K562 (cell line): ENCODE data around the gene ATL1. TPM values are rescaled to one million over a fixed set of nuclear protein-coding genes. Genes with fewer than 3 reads are reported as not detected.
A peak's percentile ranks its signal among the peaks of the same experiment; 100 is the strongest.

Experiments used
- BACH1 ChIP-seq: fragments of 200-800 bp; sonication (Bioruptor generic); IDR thresholded peaks from 2 replicates; pipeline ENCODE4 v1.6.1; 2016; ENCODE audit warnings: missing genetic modification characterization, missing compliant biosample characterization
- BRCA1 ChIP-seq, 2 experiments: fragments of 450-650 bp in 1 of 2; sonication (generic) in 1 of 2; formaldehyde crosslinking in 1 of 2; IDR thresholded peaks; 2 replicates each; pipeline versions ENCODE4 v1.5.0 to v1.6.1; 2017 to 2020; ENCODE audit warnings: mild to moderate bottlenecking in 1 of 2, missing genetic modification reagents in 1 of 2
- CBX2 ChIP-seq: fragments of 200-600 bp; sonication (generic); IDR thresholded peaks from one replicate; pipeline ENCODE4 v1.6.1; 2012; ENCODE audit warnings: mild to moderate bottlenecking, low read length, inconsistent platforms; ENCODE audit not compliant: insufficient read depth, poor library complexity, severe bottlenecking
- DNMT1 ChIP-seq: fragments of 450-650 bp; IDR thresholded peaks from 2 replicates; pipeline ENCODE4 v1.6.1; 2016; ENCODE audit warnings: antibody characterized with exemption, mild to moderate bottlenecking
- FOXA3 ChIP-seq, 2 experiments: fragments of 450-650 bp in 1 of 2; sonication (generic) in 1 of 2; formaldehyde crosslinking; IDR thresholded peaks in 1 of 2; conservative IDR thresholded peaks in 1 of 2; 2 replicates each; pipeline versions ENCODE4 v1.4.0 to v1.8.0; 2020 to 2022; ENCODE audit warnings: mild to moderate bottlenecking in 2 of 2, missing genetic modification reagents in 1 of 2
- HDAC8 ChIP-seq: fragments of 450-650 bp; IDR thresholded peaks from 2 replicates; pipeline ENCODE4 v1.6.1; 2016; ENCODE audit warnings: mild to moderate bottlenecking, missing genetic modification characterization, moderate library complexity, missing compliant biosample characterization
- MCM2 ChIP-seq: fragments of 450-650 bp; IDR thresholded peaks from 2 replicates; pipeline ENCODE4 v1.6.1; 2017; ENCODE audit warnings: low read depth, mild to moderate bottlenecking
- MXI1 ChIP-seq: IDR thresholded peaks from 2 replicates; pipeline ENCODE4 v1.6.1; 2011; ENCODE audit warnings: low read depth, mild to moderate bottlenecking, improper control_type of control experiment, low read length
- PCBP1 ChIP-seq: fragments of 200-400 bp; formaldehyde crosslinking; IDR thresholded peaks from 2 replicates; pipeline ENCODE4 v1.6.1; 2018; ENCODE audit warnings: mild to moderate bottlenecking, low read depth, low read length; ENCODE audit not compliant: poor library complexity, severe bottlenecking
- RBM39 ChIP-seq: fragments of 200-400 bp; formaldehyde crosslinking; optimal IDR thresholded peaks from 2 replicates; pipeline ENCODE3; 2018; ENCODE audit warnings: low read depth, low read length
- RFX1 ChIP-seq: fragments of 450-650 bp; IDR thresholded peaks from 2 replicates; pipeline ENCODE4 v1.6.1; 2016; ENCODE audit warnings: mild to moderate bottlenecking, moderate library complexity
- SMC3 ChIP-seq: conservative IDR thresholded peaks from 2 replicates; pipeline ENCODE4 v1.6.1; 2011; ENCODE audit warnings: low read depth, low read length, improper control_type of control experiment; ENCODE audit not compliant: insufficient read depth
- SNIP1 ChIP-seq: fragments of 450-650 bp; IDR thresholded peaks from 2 replicates; pipeline ENCODE4 v1.7.1; 2017; ENCODE audit warnings: low read depth, mild to moderate bottlenecking
- SREBF2 ChIP-seq: sonication (generic); formaldehyde crosslinking; IDR thresholded peaks from 2 replicates; pipeline ENCODE4 v1.4.0; 2020; ENCODE audit warnings: mild to moderate bottlenecking, missing genetic modification reagents
- SUPT5H ChIP-seq: fragments of 450-650 bp; IDR thresholded peaks from 2 replicates; pipeline ENCODE4 v1.6.1; 2016
- ZNF12 ChIP-seq: sonication (generic); formaldehyde crosslinking; IDR thresholded peaks from 2 replicates; pipeline ENCODE4 v1.4.0; 2020; ENCODE audit warnings: mild to moderate bottlenecking, missing genetic modification reagents
- ZNF24 ChIP-seq: fragments of 450-650 bp; IDR thresholded peaks from 2 replicates; pipeline ENCODE4 v1.6.1; 2016
- ZNF584 ChIP-seq: fragments of 200-800 bp; sonication (Bioruptor generic); IDR thresholded peaks from 2 replicates; pipeline ENCODE4 v1.6.1; 2016; ENCODE audit warnings: low read depth, mild to moderate bottlenecking, missing genetic modification characterization, missing compliant biosample characterization
- ZNF766 ChIP-seq: fragments of 200-800 bp; sonication (Bioruptor generic); conservative IDR thresholded peaks from 2 replicates; pipeline ENCODE4 v1.6.1; 2016; ENCODE audit warnings: missing genetic modification characterization, missing compliant biosample characterization
- ZNF785 ChIP-seq: fragments of 250-450 bp; sonication (Bioruptor Pico); IDR thresholded peaks from 2 replicates; pipeline ENCODE4 v1.4.0; 2020; ENCODE audit warnings: mild to moderate bottlenecking
- polyA plus RNA-seq, 8 experiments: library from polyadenylated mRNA; depleted of rRNA in 4 of 8; stranded (reverse) in 5 of 8; unstranded in 3 of 8; fragments of >200 nt; fragmentation: Nextera tagmentation in 2 of 8; fragmentation: Illumina TruSeq in 1 of 8; extraction: Ambion mirVana in 2 of 8; extraction: Trizol in 1 of 8; gene quantifications; 2 replicates each; pipeline versions ENCODE4 v1.2.1 to v1.2.3, GENCODE V29; 2011 to 2014; ENCODE audit warnings: inconsistent platforms in 1 of 8, missing spikeins in 1 of 8
- total RNA-seq, 7 experiments: library from RNA; depleted of rRNA in 6 of 7; stranded (reverse); fragments of >200 nt in 6 of 7; fragmentation: Illumina TruSeq in 2 of 7; extraction: Trizol in 2 of 7; gene quantifications; 2 replicates each; pipeline versions ENCODE4 v1.2.1 to v1.2.3, GENCODE V29; 2011 to 2021; ENCODE audit warnings: low replicate concordance in 1 of 7
- TF ChIP-seq, protein P1 (sequence below): sonication (generic); formaldehyde crosslinking; IDR thresholded peaks from 2 replicates; pipeline ENCODE4 v1.8.1; 2023; ENCODE audit warnings: mild to moderate bottlenecking, missing genetic modification reagents, moderate library complexity
- TF ChIP-seq, protein P2 (sequence below): fragments of 450-650 bp; formaldehyde crosslinking; IDR thresholded peaks from 2 replicates; pipeline ENCODE4 v1.4.0; 2022; ENCODE audit warnings: missing genetic modification characterization
- TF ChIP-seq, protein P3 (sequence below): sonication (generic); formaldehyde crosslinking; IDR thresholded peaks from 2 replicates; pipeline ENCODE4 v1.9.0; 2022; ENCODE audit warnings: mild to moderate bottlenecking, missing genetic modification reagents
- TF ChIP-seq, protein P4 (sequence below): IDR thresholded peaks from 2 replicates; pipeline ENCODE4 v1.6.1; 2012; ENCODE audit warnings: low read depth, low read length, improper control_type of control experiment, borderline replicate concordance

The ATL1 gene
- total and polyA plus RNA-seq, 9 of the 15 experiments (the other 6 are each of a cell fraction or from before 2014, with no cell fraction given), result 0.04 to 0.16 (median 0.07) TPM; not detected in 4

DNA sequence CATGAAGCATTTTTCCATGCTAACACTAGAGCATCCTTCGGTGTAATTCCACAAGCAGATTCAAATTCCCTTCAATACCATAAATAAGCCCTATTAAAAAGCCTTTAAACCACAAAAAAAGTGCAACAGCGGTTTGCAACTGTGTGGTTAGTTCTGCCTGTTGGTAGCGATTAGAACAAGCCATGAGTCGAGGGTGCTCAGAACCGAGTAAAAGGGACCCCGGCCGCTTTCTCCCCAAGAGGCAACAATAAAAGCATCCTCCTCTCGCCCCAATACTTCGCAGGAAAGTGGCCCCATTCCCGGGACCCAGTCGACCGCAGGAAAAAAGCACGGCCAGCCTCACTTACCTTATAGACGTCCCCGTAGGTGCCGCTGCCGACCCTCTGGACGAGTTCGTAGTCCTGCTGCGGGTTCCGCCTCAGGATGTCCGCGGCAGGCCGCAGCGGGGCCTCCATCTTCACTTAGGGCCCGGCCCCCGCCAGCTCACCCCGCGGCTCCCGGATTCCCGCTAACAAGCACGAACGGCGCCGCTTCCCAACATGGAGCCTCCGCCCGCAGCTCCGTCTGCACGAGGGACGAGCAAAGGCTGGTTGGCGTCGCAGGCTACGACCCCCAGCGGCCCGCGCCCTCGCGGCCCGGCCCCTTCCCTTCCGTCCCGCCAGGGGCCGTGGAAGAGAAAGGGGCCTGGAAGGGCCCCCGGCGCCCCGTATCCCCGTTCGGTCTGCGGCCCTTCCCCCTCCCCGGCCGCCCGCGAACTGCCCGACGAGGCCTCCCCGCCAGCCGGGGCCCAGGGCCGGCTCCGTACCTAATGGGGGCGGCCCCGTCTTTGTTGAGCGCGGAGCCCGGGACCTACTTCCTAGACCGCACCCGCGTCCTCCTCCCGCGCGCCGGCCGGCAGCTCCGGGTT is 28.1 kb upstream of the ATL1 start (continued):
- no peak for TF ChIP-seq CBX2
- TF ChIP-seq, protein P1, sequence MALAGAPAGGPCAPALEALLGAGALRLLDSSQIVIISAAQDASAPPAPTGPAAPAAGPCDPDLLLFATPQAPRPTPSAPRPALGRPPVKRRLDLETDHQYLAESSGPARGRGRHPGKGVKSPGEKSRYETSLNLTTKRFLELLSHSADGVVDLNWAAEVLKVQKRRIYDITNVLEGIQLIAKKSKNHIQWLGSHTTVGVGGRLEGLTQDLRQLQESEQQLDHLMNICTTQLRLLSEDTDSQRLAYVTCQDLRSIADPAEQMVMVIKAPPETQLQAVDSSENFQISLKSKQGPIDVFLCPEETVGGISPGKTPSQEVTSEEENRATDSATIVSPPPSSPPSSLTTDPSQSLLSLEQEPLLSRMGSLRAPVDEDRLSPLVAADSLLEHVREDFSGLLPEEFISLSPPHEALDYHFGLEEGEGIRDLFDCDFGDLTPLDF (CRISPR knock-in tag), result no peak
- TF ChIP-seq SUPT5H, result no peak
- no peak for TF ChIP-seq HDAC8 (tag)
- TF ChIP-seq BACH1, result no peak
- no peak for TF ChIP-seq FOXA3 (CRISPR knock-in tag; conservative IDR thresholded peaks at IDR 0.05 in 1 of 2, IDR thresholded peaks at IDR 0.05 in 1 of 2)
- TF ChIP-seq MXI1, result no peak
- TF ChIP-seq MCM2, result no peak
- TF ChIP-seq SMC3, result no peak
- TF ChIP-seq, protein P2, sequence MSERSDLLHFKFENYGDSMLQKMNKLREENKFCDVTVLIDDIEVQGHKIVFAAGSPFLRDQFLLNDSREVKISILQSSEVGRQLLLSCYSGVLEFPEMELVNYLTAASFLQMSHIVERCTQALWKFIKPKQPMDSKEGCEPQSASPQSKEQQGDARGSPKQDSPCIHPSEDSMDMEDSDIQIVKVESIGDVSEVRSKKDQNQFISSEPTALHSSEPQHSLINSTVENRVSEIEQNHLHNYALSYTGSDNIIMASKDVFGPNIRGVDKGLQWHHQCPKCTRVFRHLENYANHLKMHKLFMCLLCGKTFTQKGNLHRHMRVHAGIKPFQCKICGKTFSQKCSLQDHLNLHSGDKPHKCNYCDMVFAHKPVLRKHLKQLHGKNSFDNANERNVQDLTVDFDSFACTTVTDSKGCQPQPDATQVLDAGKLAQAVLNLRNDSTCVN (CRISPR knock-in tag), result no peak
- TF ChIP-seq BRCA1 (IDR thresholded peaks at IDR 0.05), result no peak
- no peak for TF ChIP-seq BRCA1 (CRISPR knock-in tag; IDR thresholded peaks at IDR 0.05)
- no peak for TF ChIP-seq ZNF785 (CRISPR knock-in tag)
- TF ChIP-seq ZNF766 (CRISPR knock-in tag), result no peak
- TF ChIP-seq ZNF24, result no peak
- no peak for TF ChIP-seq SREBF2 (CRISPR knock-in tag)
- TF ChIP-seq ZNF12 (CRISPR knock-in tag), result peak; percentile 57; the same call in 1 of the 2 replicates
- TF ChIP-seq RBM39, result no peak
- TF ChIP-seq, protein P3, sequence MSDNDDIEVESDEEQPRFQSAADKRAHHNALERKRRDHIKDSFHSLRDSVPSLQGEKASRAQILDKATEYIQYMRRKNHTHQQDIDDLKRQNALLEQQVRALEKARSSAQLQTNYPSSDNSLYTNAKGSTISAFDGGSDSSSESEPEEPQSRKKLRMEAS (CRISPR knock-in tag), result no peak
- TF ChIP-seq DNMT1, result no peak
- no peak for TF ChIP-seq RFX1
- no peak for TF ChIP-seq SNIP1
- no peak for TF ChIP-seq PCBP1
- TF ChIP-seq, protein P4, sequence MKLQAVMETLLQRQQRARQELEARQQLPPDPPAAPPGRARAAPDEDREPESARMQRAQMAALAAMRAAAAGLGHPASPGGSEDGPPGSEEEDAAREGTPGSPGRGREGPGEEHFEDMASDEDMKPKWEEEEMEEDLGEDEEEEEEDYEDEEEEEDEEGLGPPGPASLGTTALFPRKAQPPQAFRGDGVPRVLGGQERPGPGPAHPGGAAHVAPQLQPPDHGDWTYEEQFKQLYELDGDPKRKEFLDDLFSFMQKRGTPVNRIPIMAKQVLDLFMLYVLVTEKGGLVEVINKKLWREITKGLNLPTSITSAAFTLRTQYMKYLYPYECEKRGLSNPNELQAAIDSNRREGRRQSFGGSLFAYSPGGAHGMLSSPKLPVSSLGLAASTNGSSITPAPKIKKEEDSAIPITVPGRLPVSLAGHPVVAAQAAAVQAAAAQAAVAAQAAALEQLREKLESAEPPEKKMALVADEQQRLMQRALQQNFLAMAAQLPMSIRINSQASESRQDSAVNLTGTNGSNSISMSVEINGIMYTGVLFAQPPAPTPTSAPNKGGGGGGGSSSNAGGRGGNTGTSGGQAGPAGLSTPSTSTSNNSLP, result no peak
- TF ChIP-seq ZNF584 (CRISPR knock-in tag), result no peak
